H1 (cell line): ENCODE data around the gene MMP17. TPM values are rescaled to one million over a fixed set of nuclear protein-coding genes. Genes with fewer than 3 reads are reported as not detected.

Experiments used
- CTCF ChIA-PET: fragments of 300-600 bp; sonication (Branson Sonifier 250); formaldehyde crosslinking; loops from one replicate; lab custom pipeline; 2021; ENCODE audit not compliant: partially characterized antibody; lab: Charles Lee
- POLR2A ChIA-PET: fragments of 300-600 bp; sonication (Branson Sonifier 250); formaldehyde crosslinking; loops from one replicate; lab custom pipeline; 2021; ENCODE audit warnings: inconsistent platforms; ENCODE audit not compliant: partially characterized antibody; lab: Charles Lee
- DNase-seq, 2 experiments: peaks; one replicate each; pipeline versions ENCODE4 v3.0.0 to v3.0.0-alpha.2; 2010 to 2022; ENCODE audit warnings: low spot score in 2 of 2, low read depth in 1 of 2, mixed read lengths in 1 of 2
- FAIRE-seq: peaks from 2 replicates; lab custom pipeline; 2011; peaks lifted over from hg19 to GRCh38; lab: Jason Lieb, UNC
- H2AFZ ChIP-seq: 2 replicates; pipeline ENCODE4 v1.8.1; 2012; ENCODE audit warnings: low read length, inconsistent platforms
- H2AK5ac ChIP-seq: 2 replicates; pipeline ENCODE4 v1.6.1; 2013; ENCODE audit warnings: low read depth, low read length
- H2BK120ac ChIP-seq: replicated peaks from 2 replicates; pipeline ENCODE3; 2013; ENCODE audit warnings: low read depth, low read length, inconsistent platforms
- H2BK12ac ChIP-seq: 2 replicates; pipeline ENCODE4 v1.6.1; 2013; ENCODE audit warnings: low read depth, low read length
- H2BK15ac ChIP-seq: 2 replicates; pipeline ENCODE4 v1.6.1; 2013; ENCODE audit warnings: low read length
- H2BK20ac ChIP-seq: 2 replicates; pipeline ENCODE4 v1.6.1; 2013; ENCODE audit warnings: low read length
- H2BK5ac ChIP-seq: 2 replicates; pipeline ENCODE4 v1.6.1; 2013; ENCODE audit warnings: low read depth, low read length
- H3K14ac ChIP-seq: 2 replicates; pipeline ENCODE4 v1.6.1; 2013; ENCODE audit warnings: inconsistent platforms; ENCODE audit not compliant: insufficient read length
- H3K18ac ChIP-seq: 2 replicates; pipeline ENCODE4 v1.6.1; 2013; ENCODE audit warnings: low read length; ENCODE audit errors: extremely low read depth
- H3K23ac ChIP-seq: 2 replicates; pipeline ENCODE4 v1.6.1; 2013; ENCODE audit warnings: inconsistent platforms; ENCODE audit not compliant: insufficient read length
- H3K23me2 ChIP-seq: 2 replicates; pipeline ENCODE4 v1.6.1; 2013; ENCODE audit warnings: low read depth, low read length
- H3K27ac ChIP-seq: 2 replicates; pipeline ENCODE4 v1.6.1; 2011; ENCODE audit warnings: low read depth, low read length, inconsistent platforms
- H3K27me3 ChIP-seq, 4 experiments: replicated peaks in 1 of 4; 1 replicate in 1 of 4; 2 replicates in 3 of 4; pipeline versions ENCODE4 v1.6.1 to v1.8.1; 2011 to 2013; ENCODE audit warnings: low read length in 3 of 4, mild to moderate bottlenecking in 3 of 4, inconsistent platforms in 2 of 4, mixed read lengths in 2 of 4, moderate library complexity in 1 of 4; ENCODE audit not compliant: control insufficient read depth in 3 of 4, insufficient read depth in 3 of 4; ENCODE audit errors: extremely low read depth in 1 of 4
- H3K36me3 ChIP-seq, 4 experiments: 2 replicates each; pipeline versions ENCODE4 v1.6.1 to v1.8.1; 2011 to 2013; ENCODE audit warnings: mild to moderate bottlenecking in 4 of 4, low read length in 3 of 4, moderate library complexity in 2 of 4, control low read depth in 1 of 4, inconsistent platforms in 1 of 4; ENCODE audit not compliant: insufficient read depth in 4 of 4, control insufficient read depth in 2 of 4
- H3K4ac ChIP-seq: replicated peaks from 2 replicates; pipeline ENCODE3; 2013; ENCODE audit warnings: low read length, low read depth, mixed read lengths, inconsistent platforms; ENCODE audit not compliant: insufficient read length
- H3K4me1 ChIP-seq, 4 experiments: replicated peaks in 1 of 4; 1 replicate in 1 of 4; 2 replicates in 3 of 4; pipeline versions ENCODE4 v1.6.1 to v1.8.1; 2011 to 2013; ENCODE audit warnings: low read length in 3 of 4, inconsistent platforms in 2 of 4, mixed read lengths in 1 of 4; ENCODE audit not compliant: insufficient read depth in 4 of 4, control insufficient read depth in 3 of 4
- H3K4me2 ChIP-seq, 2 experiments: 2 replicates each; pipeline versions ENCODE4 v1.6.1 to v1.8.1; 2011 to 2013; ENCODE audit warnings: low read depth in 2 of 2, low read length in 2 of 2, control low read depth in 1 of 2, inconsistent platforms in 1 of 2, mild to moderate bottlenecking in 1 of 2; ENCODE audit not compliant: insufficient read depth in 1 of 2
- H3K4me3 ChIP-seq, 4 experiments: fragments of 200-600, 300-600 bp in 1 of 4; sonication (generic), shearing (Covaris generic), sonication (Bioruptor Twin) in 1 of 4; 2 replicates each; pipeline versions ENCODE4 v1.5.1 to v1.8.1; 2011 to 2016; ENCODE audit warnings: low read length in 4 of 4, low read depth in 3 of 4, control low read depth in 2 of 4, inconsistent platforms in 2 of 4, mild to moderate bottlenecking in 2 of 4, mixed read lengths in 1 of 4, moderate library complexity in 1 of 4; ENCODE audit not compliant: insufficient read depth in 2 of 4; ENCODE audit errors: extremely low read depth in 1 of 4
- H3K56ac ChIP-seq: replicated peaks from 2 replicates; pipeline ENCODE3; 2013; ENCODE audit warnings: low read depth, mild to moderate bottlenecking, mixed read lengths, low read length, inconsistent platforms; ENCODE audit not compliant: insufficient read length
- H3K79me1 ChIP-seq: 2 replicates; pipeline ENCODE4 v1.6.1; 2013; ENCODE audit warnings: low read depth, low read length, control low read depth
- H3K79me2 ChIP-seq, 2 experiments: 2 replicates each; pipeline versions ENCODE4 v1.6.1 to v1.8.1; 2012 to 2013; ENCODE audit warnings: low read length in 2 of 2, mild to moderate bottlenecking in 2 of 2, inconsistent platforms in 1 of 2; ENCODE audit not compliant: insufficient read depth in 2 of 2, control insufficient read depth in 1 of 2
- H3K9ac ChIP-seq, 4 experiments: replicated peaks in 1 of 4; 1 replicate in 1 of 4; 2 replicates in 3 of 4; pipeline versions ENCODE4 v1.6.1 to v1.8.1; 2011 to 2013; ENCODE audit warnings: low read depth in 3 of 4, low read length in 3 of 4, control low read depth in 2 of 4, mild to moderate bottlenecking in 2 of 4, moderate library complexity in 2 of 4, inconsistent platforms in 1 of 4; ENCODE audit errors: extremely low read depth in 1 of 4
- H3K9me3 ChIP-seq, 2 experiments: 2 replicates each; pipeline versions ENCODE4 v1.6.1 to v1.8.1; 2012 to 2013; ENCODE audit warnings: mild to moderate bottlenecking in 2 of 2, moderate library complexity in 2 of 2, control low read depth in 1 of 2, inconsistent platforms in 1 of 2, low read depth in 1 of 2, low read length in 1 of 2, mixed read lengths in 1 of 2; ENCODE audit not compliant: insufficient read depth in 2 of 2
- H4K20me1 ChIP-seq, 2 experiments: replicated peaks in 1 of 2; 2 replicates each; pipeline versions ENCODE3 to v1.8.1; 2011 to 2013; ENCODE audit warnings: inconsistent platforms in 2 of 2, low read length in 2 of 2, mild to moderate bottlenecking in 1 of 2; ENCODE audit not compliant: insufficient read depth in 2 of 2, control insufficient read depth in 1 of 2
- H4K5ac ChIP-seq: 2 replicates; pipeline ENCODE4 v1.6.1; 2013; ENCODE audit warnings: low read length, low read depth, mixed read lengths, inconsistent platforms; ENCODE audit not compliant: insufficient read length
- H4K8ac ChIP-seq: 2 replicates; pipeline ENCODE4 v1.8.0; 2013; ENCODE audit warnings: mild to moderate bottlenecking, moderate library complexity, low read length, inconsistent platforms; ENCODE audit not compliant: insufficient read depth; ENCODE audit errors: extremely low read depth
- H4K91ac ChIP-seq: replicated peaks from 2 replicates; pipeline ENCODE3; 2013; ENCODE audit warnings: low read length, mixed read lengths, inconsistent platforms; ENCODE audit not compliant: insufficient read length
- ATF3 ChIP-seq: IDR thresholded peaks from 2 replicates; pipeline ENCODE4 v1.6.1; 2011; ENCODE audit warnings: low read depth, mild to moderate bottlenecking, low read length; ENCODE audit not compliant: insufficient read depth
- CBX5 ChIP-seq: fragments of 300-800, 300-1000 bp; sonication (generic); IDR thresholded peaks from 2 replicates; pipeline ENCODE4 v1.7.1; 2016; ENCODE audit warnings: antibody characterized with exemption, low read length, low read depth
- CREB1 ChIP-seq: IDR thresholded peaks from 2 replicates; pipeline ENCODE4 v1.6.1; 2012; ENCODE audit warnings: inconsistent platforms
- FOSL1 ChIP-seq: IDR thresholded peaks from 2 replicates; pipeline ENCODE4 v1.6.1; 2011; ENCODE audit warnings: mild to moderate bottlenecking, low read depth, low read length, moderate library complexity; ENCODE audit not compliant: insufficient read depth
- HDAC2 ChIP-seq, 2 experiments: fragments of 300-600 bp in 1 of 2; sonication (generic) in 1 of 2; IDR thresholded peaks; 2 replicates each; pipeline ENCODE4 v1.6.1; 2011 to 2012; ENCODE audit warnings: low read depth in 2 of 2, low read length in 2 of 2, mild to moderate bottlenecking in 2 of 2, moderate library complexity in 2 of 2, borderline replicate concordance in 1 of 2, inconsistent platforms in 1 of 2
- KDM5A ChIP-seq: fragments of 200-600 bp; IDR thresholded peaks from 2 replicates; pipeline ENCODE4 v1.7.1; 2012; ENCODE audit warnings: mild to moderate bottlenecking, low read length, inconsistent platforms, mixed read lengths
- POU5F1 ChIP-seq: IDR thresholded peaks from 2 replicates; pipeline ENCODE4 v1.6.1; 2011; ENCODE audit warnings: low read depth, mild to moderate bottlenecking, low read length, moderate library complexity
- RFX5 ChIP-seq: IDR thresholded peaks from 2 replicates; pipeline ENCODE4 v1.6.1; 2011; ENCODE audit warnings: low read depth, low read length, improper control_type of control experiment, borderline replicate concordance
- SIN3A ChIP-seq, 2 experiments: IDR thresholded peaks in 1 of 2; conservative IDR thresholded peaks in 1 of 2; 2 replicates each; pipeline ENCODE4 v1.6.1; 2011 to 2012; ENCODE audit warnings: low read length in 2 of 2, improper control_type of control experiment in 1 of 2, low read depth in 1 of 2, mild to moderate bottlenecking in 1 of 2
- TAF1 ChIP-seq: IDR thresholded peaks from 2 replicates; pipeline ENCODE4 v1.6.1; 2011; ENCODE audit warnings: mild to moderate bottlenecking, low read depth, low read length
- TAF7 ChIP-seq: optimal IDR thresholded peaks from 2 replicates; pipeline ENCODE3; 2011; ENCODE audit warnings: low read depth, mild to moderate bottlenecking, inconsistent platforms, low read length, moderate library complexity, borderline replicate concordance
- YY1 ChIP-seq: IDR thresholded peaks from 2 replicates; pipeline ENCODE4 v1.6.1; 2011; ENCODE audit warnings: low read depth, mild to moderate bottlenecking, low read length
- WGBS, 2 experiments: shearing (Covaris generic) in 1 of 2; methylation state at CpG; one replicate each; pipeline versions ENCODE4 v1.1.6 to v1.1.7; 2013 to 2015; ENCODE audit warnings: low lambda C conversion rate in 2 of 2, mixed read lengths in 2 of 2, inconsistent platforms in 1 of 2, low coverage in 1 of 2, missing lambda C conversion rate in 1 of 2; ENCODE audit not compliant: insufficient replicate concordance in 2 of 2, insufficient coverage in 1 of 2, insufficient read length in 1 of 2; ENCODE audit errors: extremely low coverage in 1 of 2, missing lambda C conversion rate in 1 of 2; 5-methylcytosine and 5-hydroxymethylcytosine counted together
- polyA plus RNA-seq, 7 experiments: library from polyadenylated mRNA; depleted of rRNA in 3 of 7; stranded (reverse) in 5 of 7; unstranded in 2 of 7; fragments of >200 nt in 5 of 7; fragments of 200-250 nt in 2 of 7; gene quantifications; 1 replicate in 5 of 7; 2 replicates in 1 of 7; 4 replicates in 1 of 7; pipeline versions ENCODE4 v1.2.1 to v1.2.3, GENCODE V29; 2011 to 2013; ENCODE audit warnings: missing spikeins in 2 of 7, mixed read lengths in 2 of 7
- total RNA-seq: library from RNA; stranded (reverse); fragmentation: NEBNext Ultra II Directional; extraction: Animal tissue kit (Norgen Biotek cat#: 25700); gene quantifications from 2 replicates; pipeline ENCODE4 v1.2.1, GENCODE V29; 2021

Gene MMP17
- total and polyA plus RNA-seq, 2 of the 8 experiments (the other 6 are each of a cell fraction or from before 2014, with no cell fraction given), result 41.3 to 53.8 TPM

DNA sequence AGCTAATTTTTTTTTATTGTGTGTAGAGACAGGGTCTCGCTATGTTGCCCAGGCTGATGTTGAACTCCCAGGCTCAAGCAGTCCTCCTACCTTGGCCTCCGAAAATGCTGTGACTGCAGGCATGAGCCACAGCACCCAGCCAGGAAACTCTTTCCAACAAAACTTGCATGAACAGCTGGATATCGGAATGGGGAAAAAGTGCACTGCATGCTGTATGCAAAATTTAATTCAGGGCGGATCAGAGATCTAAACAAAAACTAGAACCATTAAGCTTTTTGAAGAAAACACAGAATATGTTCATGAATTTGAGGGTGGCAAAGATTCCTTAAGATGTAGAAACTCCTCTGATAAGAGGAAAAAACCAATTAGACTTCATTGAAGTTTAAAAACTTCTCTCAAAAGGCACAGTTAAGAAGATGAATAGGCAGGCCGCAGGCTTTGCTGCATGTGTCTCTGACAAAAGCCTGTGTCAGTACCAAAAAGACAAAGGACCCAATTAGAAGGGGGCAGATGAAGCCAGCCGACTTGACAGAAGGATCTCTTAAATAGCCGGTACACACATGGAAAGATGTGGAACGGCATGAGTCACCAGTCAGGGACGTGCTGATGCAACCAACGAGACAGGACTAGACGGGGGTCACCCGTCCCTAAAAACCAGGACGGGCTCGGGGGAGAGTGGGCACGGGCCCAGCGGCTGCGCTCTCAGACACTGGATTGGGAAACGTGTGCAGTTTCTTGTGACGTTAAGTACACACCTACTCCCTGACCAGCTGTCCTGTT, 34.8 kb upstream of the MMP17 start:
- Histone ChIP-seq H3K56ac (no peak overlapping the region), H3K27me3 (no peaks in the 10 kb centered on the region), H2AFZ (no peak overlapping the region), H3K79me2 (no peaks in the 10 kb centered on the region), H4K5ac (no peak overlapping the region), H3K27ac (no peak overlapping the region), H3K4ac (no peak overlapping the region), H3K23me2 (no peaks in the 10 kb centered on the region), H3K79me1 (no peaks in the 10 kb centered on the region), H4K91ac (no peak overlapping the region), H3K4me3 (no peak overlapping the region), H2BK20ac (no peak overlapping the region), H3K14ac (no peak overlapping the region), H2BK5ac (no peak overlapping the region), H3K23ac (no peak overlapping the region), H2AK5ac (no peak overlapping the region), H2BK15ac (no peak overlapping the region), H3K18ac (no peak overlapping the region), H4K20me1 (peaks cover 0 to 3% of the 10 kb centered on the region in 2 experiments), H2BK12ac (0 out of 2 replicates have a peak overlapping the region, but pooled peaks have one; percentile 39), H3K4me1 (peaks cover 0 to 17% (median 12%) of the 10 kb centered on the region in 4 experiments; a peak in 6 of 7 replicates), H3K9me3 (no peaks in the 10 kb centered on the region), H2BK120ac (no peak overlapping the region), H3K36me3 (peaks cover 0 to 24% (median 15%) of the 10 kb centered on the region in 4 experiments; a peak in 6 of 8 replicates), H3K9ac (no peak overlapping the region), H3K4me2 (no peak overlapping the region), H4K8ac (no peak overlapping the region; the same call in 1 of the 2 replicates)
- DNase-seq, result no peak
- POLR2A ChIA-PET, result no interaction called here
- CTCF ChIA-PET, result interaction anchor here (1.2 kb wide), 1 partner anchor 18 kb away, joined by 5 read pairs; no protein-coding TSS in a partner anchor
- no peak for FAIRE-seq
- 84% methylated on average over 19 of the region's 19 CpGs; no CpG with 5 or more reads in 1 of the 2 experiments for WGBS, 2 experiments
- TF ChIP-seq TAF7 (no peak), HDAC2 (IDR thresholded peaks at IDR 0.05; ENCODE audit: borderline replicate concordance in 1 of 2, low read depth in 2 of 2, low read length in 2 of 2) (no peak), TAF1 (no peak), ATF3 (no peak), RFX5 (no peak), KDM5A (no peak), CREB1 (no peak), SIN3A (conservative IDR thresholded peaks at IDR 0.05 in 1 of 2, IDR thresholded peaks at IDR 0.05 in 1 of 2; ENCODE audit: low read depth in 1 of 2, low read length in 2 of 2) (no peak), CBX5 (no peak), YY1 (no peak), FOSL1 (no peak), POU5F1 (no peak)
